KMS-11 (cell line): ENCODE results near the gene UGT2A3.

ENCODE experiments used
- H2AFZ ChIP-seq: fragments of 200-600 bp; sonication (generic); 2 replicates; pipeline ENCODE4 v1.6.1; 2016; ENCODE audit warnings: antibody characterized with exemption, mixed run types, low read depth
- H3K27ac ChIP-seq: fragments of 200-600 bp; sonication (generic); 2 replicates; pipeline ENCODE4 v1.6.1; 2016; ENCODE audit warnings: mild to moderate bottlenecking, mixed run types
- H3K27me3 ChIP-seq: fragments of 200-600 bp; sonication (generic); 2 replicates; pipeline ENCODE4 v1.6.1; 2017; ENCODE audit warnings: mild to moderate bottlenecking, low read depth, mixed run types, moderate library complexity; ENCODE audit not compliant: insufficient read depth
- H3K36me3 ChIP-seq: fragments of 200-600 bp; sonication (generic); 2 replicates; pipeline ENCODE4 v1.6.1; 2017; ENCODE audit warnings: mild to moderate bottlenecking, mixed run types; ENCODE audit not compliant: insufficient read depth
- H3K4me1 ChIP-seq: fragments of 200-600 bp; sonication (generic); 2 replicates; pipeline ENCODE4 v1.6.1; 2016; ENCODE audit warnings: mild to moderate bottlenecking, low read depth, mixed run types; ENCODE audit not compliant: poor library complexity, severe bottlenecking
- H3K4me2 ChIP-seq: fragments of 200-600 bp; sonication (generic); 2 replicates; pipeline ENCODE4 v1.7.0; 2016; ENCODE audit warnings: mild to moderate bottlenecking, mixed run types
- H3K4me3 ChIP-seq: fragments of 200-600 bp; sonication (generic); IDR thresholded peaks from 2 replicates; pipeline ENCODE4 v1.6.1; 2017; ENCODE audit warnings: low read depth, low read length, mixed read lengths; ENCODE audit not compliant: insufficient read depth
- H3K79me2 ChIP-seq: fragments of 200-600 bp; sonication (generic); 2 replicates; pipeline ENCODE4 v1.6.1; 2016; ENCODE audit warnings: low read depth, mixed run types; ENCODE audit not compliant: insufficient read depth
- H3K9ac ChIP-seq: fragments of 200-600 bp; sonication (generic); 2 replicates; pipeline ENCODE4 v1.6.1; 2016; ENCODE audit warnings: mild to moderate bottlenecking, mixed run types
- H4K20me1 ChIP-seq: fragments of 200-600 bp; sonication (generic); 2 replicates; pipeline ENCODE4 v1.6.1; 2016; ENCODE audit warnings: mild to moderate bottlenecking, mixed run types; ENCODE audit not compliant: insufficient read depth
- TF ChIP-seq, protein P1 (sequence below): fragments of 200-600 bp; sonication (generic); conservative IDR thresholded peaks from 2 replicates; pipeline ENCODE4 v1.6.1; 2017; ENCODE audit warnings: low read depth, mild to moderate bottlenecking, antibody characterized with exemption, low read length, moderate library complexity, mixed read lengths

The UGT2A3 gene

DNA sequence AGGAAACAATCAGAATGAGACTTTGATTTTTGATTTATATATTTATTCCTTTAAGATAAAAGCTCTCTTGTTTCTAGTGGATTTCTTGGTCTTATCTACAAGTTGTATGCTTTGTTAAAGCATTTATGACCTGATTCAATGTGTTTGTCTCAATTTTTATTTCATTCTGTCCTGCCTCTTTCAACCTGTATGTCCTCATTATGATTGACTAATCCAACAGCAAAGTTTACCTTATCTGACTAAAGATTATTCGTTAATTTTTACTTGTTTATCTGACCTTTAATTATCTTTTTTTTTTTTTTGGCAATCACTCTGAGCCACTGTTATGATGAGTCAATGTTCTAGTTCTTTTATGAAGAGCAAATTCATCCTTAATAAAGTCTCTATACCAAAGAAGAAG lies 54.9 kb downstream of the UGT2A3 start:
- Histone ChIP-seq H4K20me1 (no peaks in the 10 kb centered on the region), H3K27ac (no peak overlapping the region)

DNA sequence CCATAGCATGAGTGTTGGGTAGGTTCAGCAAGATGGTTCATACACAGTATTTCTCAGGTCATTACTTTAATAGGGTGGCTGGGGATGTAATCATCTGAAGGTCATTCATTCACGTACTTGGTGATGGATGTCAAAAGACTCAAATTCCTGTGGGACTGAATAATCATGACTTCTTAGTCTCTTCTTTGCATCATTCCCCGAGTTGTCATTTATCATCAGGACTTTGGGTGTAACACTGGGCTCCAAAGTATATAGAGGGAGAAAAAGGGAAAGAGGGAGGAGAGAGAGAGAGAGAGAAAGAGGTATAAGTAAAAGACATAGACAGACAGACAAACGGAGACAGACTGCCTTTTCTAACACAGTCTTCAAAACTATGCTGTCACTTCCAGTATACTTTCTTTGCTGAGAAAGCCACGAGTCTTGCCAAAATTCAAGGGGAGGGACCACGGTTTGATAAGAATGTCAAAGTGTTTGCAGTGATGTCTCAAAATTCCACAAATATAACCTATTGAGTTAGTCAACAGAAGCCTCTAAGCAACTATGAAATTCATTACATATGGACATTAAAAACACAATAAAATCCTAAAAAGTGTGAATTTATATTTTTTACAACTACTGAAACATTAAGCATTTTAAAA lies 55.9 kb downstream of the UGT2A3 start:
- no peak overlapping the region for H2AFZ ChIP-seq
- H3K4me2 ChIP-seq: no peak overlapping the region
- TF ChIP-seq, protein P1, sequence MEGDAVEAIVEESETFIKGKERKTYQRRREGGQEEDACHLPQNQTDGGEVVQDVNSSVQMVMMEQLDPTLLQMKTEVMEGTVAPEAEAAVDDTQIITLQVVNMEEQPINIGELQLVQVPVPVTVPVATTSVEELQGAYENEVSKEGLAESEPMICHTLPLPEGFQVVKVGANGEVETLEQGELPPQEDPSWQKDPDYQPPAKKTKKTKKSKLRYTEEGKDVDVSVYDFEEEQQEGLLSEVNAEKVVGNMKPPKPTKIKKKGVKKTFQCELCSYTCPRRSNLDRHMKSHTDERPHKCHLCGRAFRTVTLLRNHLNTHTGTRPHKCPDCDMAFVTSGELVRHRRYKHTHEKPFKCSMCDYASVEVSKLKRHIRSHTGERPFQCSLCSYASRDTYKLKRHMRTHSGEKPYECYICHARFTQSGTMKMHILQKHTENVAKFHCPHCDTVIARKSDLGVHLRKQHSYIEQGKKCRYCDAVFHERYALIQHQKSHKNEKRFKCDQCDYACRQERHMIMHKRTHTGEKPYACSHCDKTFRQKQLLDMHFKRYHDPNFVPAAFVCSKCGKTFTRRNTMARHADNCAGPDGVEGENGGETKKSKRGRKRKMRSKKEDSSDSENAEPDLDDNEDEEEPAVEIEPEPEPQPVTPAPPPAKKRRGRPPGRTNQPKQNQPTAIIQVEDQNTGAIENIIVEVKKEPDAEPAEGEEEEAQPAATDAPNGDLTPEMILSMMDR: no peak
- no peaks in the 10 kb centered on the region for H3K4me1 ChIP-seq
- H3K79me2 ChIP-seq: no peaks in the 10 kb centered on the region
- H3K4me3 ChIP-seq: no peak overlapping the region
- H3K36me3 ChIP-seq: no peaks in the 10 kb centered on the region
- H3K9ac ChIP-seq: no peak overlapping the region
- no peaks in the 10 kb centered on the region for H4K20me1 ChIP-seq
- no peak overlapping the region for H3K27ac ChIP-seq
- H3K27me3 ChIP-seq: no peaks in the 10 kb centered on the region

More for the DNA sequence above, 54.9 kb downstream of the UGT2A3 start:
- no peaks in the 10 kb centered on the region for H3K36me3 ChIP-seq
- no peak overlapping the region for H3K9ac ChIP-seq
- H3K79me2 ChIP-seq: no peaks in the 10 kb centered on the region
- H3K4me1 ChIP-seq: no peaks in the 10 kb centered on the region
- H3K27me3 ChIP-seq: no peaks in the 10 kb centered on the region
- no peak overlapping the region for H2AFZ ChIP-seq
- H3K4me3 ChIP-seq: no peak overlapping the region
- H3K4me2 ChIP-seq: no peak overlapping the region
- TF ChIP-seq, protein P1: no peak

GRCh38 chr4:68892861-68893260 lies 58.7 kb downstream of the UGT2A3 start:
- TF ChIP-seq, protein P1: no peak
- no peaks in the 10 kb centered on the region for H3K4me1 ChIP-seq
- no peak overlapping the region for H3K4me2 ChIP-seq
- H3K36me3 ChIP-seq: no peaks in the 10 kb centered on the region
- no peaks in the 10 kb centered on the region for H3K79me2 ChIP-seq
- H3K27ac ChIP-seq: no peak overlapping the region
- H4K20me1 ChIP-seq: no peaks in the 10 kb centered on the region
- no peak overlapping the region for H3K4me3 ChIP-seq
- H3K9ac ChIP-seq: no peak overlapping the region
- no peaks in the 10 kb centered on the region for H3K27me3 ChIP-seq
- no peak overlapping the region for H2AFZ ChIP-seq

- TF ChIP-seq, protein P1: no peak
- no peak overlapping the region for H3K27ac ChIP-seq
- no peaks in the 10 kb centered on the region for H4K20me1 ChIP-seq
- no peaks in the 10 kb centered on the region for H3K36me3 ChIP-seq
- H2AFZ ChIP-seq: no peak overlapping the region
- no peaks in the 10 kb centered on the region for H3K4me1 ChIP-seq
- H3K79me2 ChIP-seq: no peaks in the 10 kb centered on the region
- no peak overlapping the region for H3K9ac ChIP-seq
- H3K27me3 ChIP-seq: no peaks in the 10 kb centered on the region
- H3K4me3 ChIP-seq: no peak overlapping the region
- H3K4me2 ChIP-seq: no peak overlapping the region
Observed at GRCh38 chr4:68891678-68892077, 59.9 kb downstream of the UGT2A3 start.
